ENCODE measurements around the gene USP46.

The USP46 gene

GRCh38 chr4:52655506-52655905 is 3.6 kb downstream of the USP46 start:
- DNase-seq (ENCODE audit: low spot score), result no peak

DNA sequence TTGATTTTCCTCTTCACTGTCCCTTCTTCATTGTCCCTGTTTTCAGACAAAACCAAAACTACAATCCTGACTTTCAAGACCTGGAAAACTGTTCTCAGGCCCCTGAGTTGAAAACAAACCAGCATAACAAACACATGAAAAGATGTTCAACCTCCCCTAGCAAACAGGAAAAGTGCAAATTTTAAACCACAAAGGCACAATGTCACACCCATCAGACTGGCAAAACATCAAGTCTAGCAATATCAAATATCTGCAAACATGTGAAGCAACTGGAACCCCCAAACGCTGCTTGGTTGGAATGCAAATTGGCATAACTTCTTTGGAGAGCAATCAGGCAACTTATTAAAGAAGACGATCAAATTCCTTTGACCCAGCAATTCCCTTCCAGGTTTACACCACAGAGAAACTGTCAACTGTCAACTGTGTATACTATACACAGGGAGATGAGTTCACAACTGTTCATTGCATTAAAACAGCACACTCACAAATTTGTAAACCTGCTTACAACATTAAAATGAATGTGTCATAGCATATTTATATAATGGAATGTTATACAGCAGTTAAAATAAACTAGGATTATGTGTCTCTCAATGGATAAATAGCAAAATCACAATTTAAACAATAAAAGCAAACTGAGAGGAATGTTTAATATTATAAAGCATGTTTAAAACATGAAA is 7.0 kb downstream of the USP46 start:
- DNase-seq (ENCODE audit: low spot score), result no peak

DNA sequence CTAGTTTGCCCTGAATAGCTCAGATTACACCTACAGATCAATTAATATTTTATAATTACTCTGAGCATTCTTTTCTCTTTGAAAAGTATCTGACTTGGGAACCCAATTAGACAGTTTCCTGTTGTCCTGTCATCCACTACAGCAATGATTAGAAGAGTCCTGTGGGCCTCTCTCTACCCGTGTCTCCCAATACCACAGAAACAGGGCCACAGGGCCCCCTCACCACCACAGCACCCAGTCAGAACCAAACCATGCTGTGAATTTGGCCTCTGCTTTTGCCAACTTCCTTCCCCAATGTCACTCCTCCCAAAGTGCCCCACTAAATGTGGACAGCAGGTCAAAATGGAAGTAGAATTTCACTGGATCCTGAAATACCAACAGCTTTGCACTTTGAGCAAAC is 10.3 kb downstream of the USP46 start:
- no peak for DNase-seq (ENCODE audit: low spot score)

DNA sequence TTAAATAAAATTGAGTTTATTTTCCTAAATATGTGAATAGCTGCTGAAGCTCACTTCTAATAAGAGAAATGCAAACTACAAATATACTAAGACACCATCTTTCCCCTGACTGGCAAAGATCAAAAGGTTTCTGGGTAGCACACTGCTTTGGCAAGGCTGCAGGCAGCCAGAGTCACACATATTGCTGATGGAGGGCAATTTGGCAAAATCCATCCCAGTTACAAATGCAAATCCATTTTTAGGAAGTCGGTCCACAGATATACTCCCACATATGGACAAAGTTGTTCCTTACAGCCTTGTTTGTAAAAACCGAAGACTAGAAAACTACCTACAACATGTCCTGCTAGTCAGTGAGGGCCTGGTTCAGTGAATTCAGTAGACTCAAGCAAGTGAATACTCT is 12.4 kb downstream of the USP46 start:
- DNase-seq (ENCODE audit: low spot score), result no peak

DNA sequence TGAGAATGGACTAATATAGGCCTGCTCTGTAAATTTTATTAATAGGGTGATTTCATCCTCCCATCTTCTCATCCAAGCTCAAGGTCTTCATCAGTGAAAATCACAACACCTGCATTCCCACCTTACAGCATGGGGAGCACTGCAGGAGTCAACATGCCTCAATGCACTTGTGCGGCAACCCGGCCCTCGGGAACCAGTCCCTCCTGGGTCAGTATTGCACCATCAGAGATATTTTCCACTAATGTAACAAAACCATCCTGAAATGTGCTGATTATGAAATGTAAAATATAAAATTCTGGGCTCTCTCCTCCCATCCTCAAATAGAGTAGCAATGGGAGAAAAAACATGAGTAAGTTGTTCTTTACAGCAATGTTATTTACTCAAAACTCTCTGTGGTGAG is 13.0 kb downstream of the USP46 start:
- DNase-seq (ENCODE audit: low spot score), result no peak

DNA sequence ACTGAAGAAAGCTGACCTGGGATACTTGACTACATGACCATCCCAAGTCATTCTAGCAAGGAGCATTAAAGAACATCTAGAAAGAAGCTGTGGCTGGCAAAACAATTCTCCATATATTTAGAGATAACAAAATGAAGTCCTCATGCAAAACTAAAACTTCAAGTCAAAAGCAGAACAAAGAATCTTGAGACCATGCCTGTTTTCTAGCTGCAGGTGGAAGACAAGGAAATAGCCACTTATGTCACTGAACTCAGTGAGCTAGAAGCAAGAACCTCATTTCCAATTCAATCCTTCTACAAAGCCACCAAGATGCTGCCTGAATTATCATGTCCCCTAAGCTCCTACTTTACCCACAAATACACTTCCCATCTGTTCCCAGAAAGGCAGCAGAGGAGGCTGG is 13.8 kb downstream of the USP46 start:
- no peak for DNase-seq (ENCODE audit: low spot score)

GRCh38 chr4:52643785-52644244 is 15.3 kb downstream of the USP46 start:
- DNase-seq (ENCODE audit: low spot score), result no peak

- DNase-seq (ENCODE audit: low spot score), result no peak
Measured at GRCh38 chr4:52643190-52643589, 15.9 kb downstream of the USP46 start.

GRCh38 chr4:52641854-52642563 is 17.1 kb downstream of the USP46 start:
- DNase-seq (ENCODE audit: low spot score), result no peak

- DNase-seq (ENCODE audit: low spot score), result no peak
Measured at GRCh38 chr4:52640808-52641565, 18.1 kb downstream of the USP46 start.

DNA sequence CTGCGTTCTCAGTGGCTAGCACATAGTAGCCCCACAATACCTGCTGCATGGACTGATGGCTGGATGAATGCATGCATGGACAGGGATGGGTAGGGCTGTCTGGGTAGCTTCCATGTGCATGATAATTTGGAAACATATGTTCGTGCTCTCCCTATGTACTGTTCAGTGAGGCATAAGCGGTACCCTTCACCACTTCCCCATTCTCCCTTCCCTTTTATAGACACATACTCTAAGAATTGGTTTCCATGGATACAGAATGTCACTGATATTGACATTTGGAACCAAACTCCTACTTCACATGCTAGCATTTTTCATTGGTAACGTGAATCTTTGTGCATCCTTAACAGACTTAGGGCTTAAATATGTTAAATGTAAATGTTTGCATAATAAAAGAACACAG is 20.4 kb downstream of the USP46 start:
- no peak for DNase-seq (ENCODE audit: low spot score)

DNA sequence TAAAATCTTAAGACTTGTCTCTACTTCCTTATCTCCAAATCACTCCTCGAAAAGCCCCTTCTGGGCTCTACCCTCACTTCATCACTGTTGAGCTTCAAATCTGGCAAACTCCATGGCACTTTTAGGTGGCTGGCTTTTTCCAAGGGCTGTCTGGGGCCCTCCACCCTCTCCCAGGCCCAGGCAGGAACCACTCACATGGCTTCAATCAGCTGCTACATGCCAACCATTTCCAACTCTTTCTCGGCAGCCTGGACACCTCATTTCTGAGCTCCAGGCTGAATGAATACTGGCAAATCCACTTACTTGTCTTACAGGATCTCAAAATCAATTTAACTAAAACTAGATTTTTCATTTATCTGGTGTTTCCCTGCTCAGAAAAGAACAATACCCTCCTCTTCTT is 22.0 kb downstream of the USP46 start:
- DNase-seq (ENCODE audit: low spot score), result no peak

GRCh38 chr4:52635560-52635959 is 23.5 kb downstream of the USP46 start:
- no peak for DNase-seq (ENCODE audit: low spot score)

DNA sequence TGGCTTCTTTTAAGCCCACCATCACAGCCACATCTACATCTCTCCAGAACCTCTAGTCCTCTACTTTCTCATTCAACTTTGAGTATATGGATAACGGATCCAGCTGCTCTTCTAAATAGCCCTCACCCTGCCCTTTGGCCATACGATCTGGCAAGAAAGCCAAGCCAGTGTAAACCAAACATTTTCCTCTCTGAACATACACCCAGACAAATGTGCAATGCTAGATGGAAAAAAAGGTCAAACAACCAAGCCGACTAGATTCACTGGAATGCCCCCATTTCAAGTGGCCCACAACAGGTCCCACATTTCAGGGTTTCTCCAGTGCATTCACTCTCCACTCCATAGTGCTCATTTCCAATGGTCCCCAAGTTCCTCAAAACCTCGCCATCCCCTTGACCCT is 24.0 kb downstream of the USP46 start:
- no peak for DNase-seq (ENCODE audit: low spot score)

DNA sequence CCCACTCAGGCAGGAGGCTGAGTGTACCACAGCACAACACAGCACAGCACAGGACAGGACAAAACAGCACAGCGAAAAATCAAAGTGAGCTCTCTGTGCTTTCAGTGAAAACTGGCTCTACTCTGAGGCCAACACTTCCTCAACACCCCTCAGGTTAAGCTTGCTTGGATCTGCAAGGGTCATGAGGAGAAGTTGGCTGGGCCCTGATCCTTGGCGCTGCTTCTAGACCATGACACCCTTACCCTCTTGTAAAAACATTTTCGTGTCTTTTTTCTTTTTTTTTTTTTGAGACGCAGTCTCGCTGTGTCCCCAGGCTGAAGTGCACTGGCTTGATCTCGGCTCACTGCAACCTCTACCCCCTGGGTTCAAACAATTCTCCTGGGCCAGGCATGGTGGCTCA is 25.3 kb downstream of the USP46 start:
- DNase-seq (ENCODE audit: low spot score), result no peak

GRCh38 chr4:52628974-52629373 is 30.1 kb downstream of the USP46 start:
- DNase-seq (ENCODE audit: low spot score), result no peak

GRCh38 chr4:52628543-52628942 is 30.6 kb downstream of the USP46 start:
- no peak for DNase-seq (ENCODE audit: low spot score)

DNA sequence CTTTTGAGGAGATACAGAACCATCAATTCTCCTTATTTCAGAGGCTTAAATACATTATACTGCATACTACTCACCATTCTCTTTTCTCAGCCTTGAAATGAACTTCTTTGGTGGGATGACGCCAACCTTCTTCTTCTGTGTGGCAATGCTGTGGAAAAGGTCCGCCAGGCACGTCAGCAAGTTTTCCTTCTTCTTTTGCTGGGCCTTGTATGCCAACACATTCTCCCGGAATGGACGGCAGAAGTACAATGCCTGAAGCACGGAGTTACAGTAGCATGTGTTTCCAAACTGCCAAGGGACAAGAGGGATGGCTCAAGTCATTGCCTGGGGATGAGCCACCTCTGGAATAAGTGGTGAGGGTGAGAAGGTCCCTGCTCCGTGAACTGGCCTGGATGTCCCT is 31.2 kb downstream of the USP46 start:
- DNase-seq (ENCODE audit: low spot score), result no peak

- DNase-seq (ENCODE audit: low spot score), result no peak
Measured at GRCh38 chr4:52625216-52625615, 33.9 kb downstream of the USP46 start.

DNA sequence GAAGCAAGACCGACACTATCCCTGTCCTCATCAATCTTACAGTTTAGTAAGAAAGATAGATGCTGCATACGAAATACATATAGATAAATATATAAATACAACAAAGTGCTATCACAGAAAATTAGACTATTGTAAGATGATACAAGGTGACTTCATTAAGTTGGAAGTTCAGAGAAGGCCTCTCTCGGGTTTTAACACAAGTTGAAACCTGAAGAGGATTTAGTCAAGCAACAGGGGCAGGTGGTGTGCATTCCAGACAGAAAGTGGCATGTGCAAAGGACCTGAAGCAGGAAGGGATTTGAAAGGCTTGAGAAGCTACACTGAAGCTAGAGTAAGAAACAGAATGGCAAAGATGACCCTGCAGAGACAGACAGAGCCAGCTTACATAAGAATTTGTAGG is 36.5 kb downstream of the USP46 start:
- no peak for DNase-seq (ENCODE audit: low spot score)

DNA sequence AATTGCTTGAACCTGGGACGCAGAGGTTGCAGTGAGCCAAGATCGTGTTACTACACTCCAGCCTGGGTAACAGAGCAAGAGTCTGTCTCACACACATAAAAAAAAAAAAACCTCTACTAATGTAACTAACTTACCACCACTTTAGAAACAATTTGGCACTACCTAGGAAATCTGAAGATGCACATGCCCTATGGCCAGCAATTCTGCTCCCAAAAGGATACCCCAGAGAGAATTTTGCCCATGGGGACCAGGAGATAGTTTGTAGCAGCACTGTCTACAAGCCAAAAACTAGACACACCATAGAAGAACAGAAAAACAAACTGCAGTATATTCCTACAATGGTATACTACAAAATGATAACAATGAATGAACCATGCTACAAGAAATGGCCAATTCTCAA is 37.5 kb downstream of the USP46 start:
- no peak for DNase-seq (ENCODE audit: low spot score)

GRCh38 chr4:52619591-52619931 is 39.5 kb downstream of the USP46 start:
- DNase-seq (ENCODE audit: low spot score), result no peak

All from globus pallidus (tissue), 1 donor.